WERI-Rb-1 (cell line): ENCODE results near the gene C1QL1.
A peak's percentile ranks its signal among the peaks of the same experiment; 100 is the strongest.

Experiments
- DNase-seq: peaks from one replicate; pipeline ENCODE4 v3.0.0-alpha.2; 2020
- H3K27ac ChIP-seq: fragments of 250-450 bp; sonication (Bioruptor Pico); 2 replicates; pipeline ENCODE4 v1.5.1; 2020; ENCODE audit warnings: mild to moderate bottlenecking, moderate library complexity
- H3K27me3 ChIP-seq: fragments of 250-450 bp; sonication (Bioruptor Pico); 2 replicates; pipeline ENCODE4 v1.5.1; 2021; ENCODE audit warnings: mild to moderate bottlenecking, low read depth, moderate library complexity; ENCODE audit not compliant: insufficient read depth, severe bottlenecking
- H3K36me3 ChIP-seq: fragments of 250-450 bp; sonication (Bioruptor Pico); 2 replicates; pipeline ENCODE4 v1.5.1; 2020; ENCODE audit warnings: mild to moderate bottlenecking, moderate library complexity
- H3K4me3 ChIP-seq: 2 replicates; pipeline ENCODE4 v1.5.1; 2011; ENCODE audit warnings: low read depth, mild to moderate bottlenecking, control low read depth, low read length
- H3K9me3 ChIP-seq: fragments of 250-450 bp; sonication (Bioruptor Pico); 2 replicates; pipeline ENCODE4 v1.5.1; 2021; ENCODE audit warnings: mild to moderate bottlenecking, moderate library complexity; ENCODE audit not compliant: severe bottlenecking
- TF ChIP-seq, protein P1 (sequence below): IDR thresholded peaks from 2 replicates; pipeline ENCODE4 v1.5.1; 2011; ENCODE audit warnings: low read depth, mild to moderate bottlenecking, control low read depth, inconsistent platforms, low read length

The C1QL1 gene

DNA sequence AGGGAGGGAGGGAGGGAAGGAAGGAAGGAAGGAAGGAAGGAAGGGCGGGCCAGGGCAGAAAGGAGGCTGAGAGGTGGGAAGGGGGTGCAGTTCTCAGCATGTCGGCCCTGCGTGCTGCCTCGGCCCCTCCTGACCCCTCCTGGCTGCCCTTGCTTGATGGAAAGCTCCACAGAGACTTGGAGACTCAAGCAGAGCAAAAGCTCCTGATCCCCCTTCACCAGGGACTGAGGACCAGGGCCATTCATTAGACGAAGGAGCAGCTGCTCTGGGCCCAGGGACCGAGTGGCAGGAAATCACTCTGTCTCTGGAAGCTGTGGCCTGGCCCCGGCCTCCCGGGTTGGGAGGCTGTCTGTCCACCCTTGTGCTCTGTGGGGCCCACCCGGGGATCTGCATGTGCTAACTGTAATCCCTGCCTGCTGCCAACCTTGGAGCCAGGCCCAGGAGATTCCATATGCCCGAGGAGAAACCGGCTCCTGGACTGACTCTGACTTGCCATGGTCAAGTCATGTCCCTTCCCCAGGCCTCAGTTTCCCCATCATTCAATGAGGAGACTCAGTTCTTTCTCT, 27.4 kb upstream of the C1QL1 start:
- Histone ChIP-seq H3K9me3 (peaks cover 6% of the 10 kb centered on the region), H3K4me3 (no peak overlapping the region), H3K36me3 (no peaks in the 10 kb centered on the region), H3K27ac (peak overlapping the region; percentile 22), H3K27me3 (no peaks in the 10 kb centered on the region)
- DNase-seq, result peak; percentile 62
- TF ChIP-seq, protein P1, sequence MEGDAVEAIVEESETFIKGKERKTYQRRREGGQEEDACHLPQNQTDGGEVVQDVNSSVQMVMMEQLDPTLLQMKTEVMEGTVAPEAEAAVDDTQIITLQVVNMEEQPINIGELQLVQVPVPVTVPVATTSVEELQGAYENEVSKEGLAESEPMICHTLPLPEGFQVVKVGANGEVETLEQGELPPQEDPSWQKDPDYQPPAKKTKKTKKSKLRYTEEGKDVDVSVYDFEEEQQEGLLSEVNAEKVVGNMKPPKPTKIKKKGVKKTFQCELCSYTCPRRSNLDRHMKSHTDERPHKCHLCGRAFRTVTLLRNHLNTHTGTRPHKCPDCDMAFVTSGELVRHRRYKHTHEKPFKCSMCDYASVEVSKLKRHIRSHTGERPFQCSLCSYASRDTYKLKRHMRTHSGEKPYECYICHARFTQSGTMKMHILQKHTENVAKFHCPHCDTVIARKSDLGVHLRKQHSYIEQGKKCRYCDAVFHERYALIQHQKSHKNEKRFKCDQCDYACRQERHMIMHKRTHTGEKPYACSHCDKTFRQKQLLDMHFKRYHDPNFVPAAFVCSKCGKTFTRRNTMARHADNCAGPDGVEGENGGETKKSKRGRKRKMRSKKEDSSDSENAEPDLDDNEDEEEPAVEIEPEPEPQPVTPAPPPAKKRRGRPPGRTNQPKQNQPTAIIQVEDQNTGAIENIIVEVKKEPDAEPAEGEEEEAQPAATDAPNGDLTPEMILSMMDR, result no peak

DNA sequence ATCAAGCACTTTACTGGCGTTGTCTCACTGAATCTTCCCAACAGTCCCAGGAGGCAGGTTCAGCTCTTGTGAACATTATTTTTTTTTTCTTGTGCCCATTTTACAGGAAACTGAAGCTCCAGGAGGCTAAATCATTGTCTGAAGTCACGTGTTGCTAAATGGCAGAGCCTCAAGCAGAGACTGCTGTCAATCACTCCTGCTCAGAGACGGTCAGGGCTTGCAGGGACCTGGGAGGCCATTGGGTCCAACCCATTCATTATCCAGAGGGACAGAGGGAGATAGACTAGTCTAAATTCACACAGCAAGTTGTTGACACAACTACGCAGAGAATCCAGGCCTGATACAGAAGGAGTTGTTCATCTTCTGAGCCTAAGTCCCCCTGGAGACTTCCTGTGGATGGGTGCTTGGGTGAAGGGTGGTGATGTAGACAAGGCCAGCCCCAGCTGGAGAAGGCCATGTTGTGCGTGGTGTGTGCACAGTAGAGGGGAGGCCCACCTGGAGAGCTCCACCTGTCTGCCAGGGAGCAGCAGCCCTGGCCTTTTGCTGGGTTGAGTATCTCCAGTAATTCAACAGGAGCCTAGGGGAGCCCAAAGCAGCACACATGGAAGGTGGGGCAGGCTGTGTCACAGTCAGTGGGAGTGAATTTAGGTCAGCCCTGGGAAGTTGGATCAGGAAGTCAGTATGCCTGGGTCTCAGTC, 24.3 kb upstream of the C1QL1 start:
- TF ChIP-seq, protein P1, result no peak
- Histone ChIP-seq H3K36me3 (no peaks in the 10 kb centered on the region), H3K4me3 (no peak overlapping the region), H3K27ac (no peak overlapping the region), H3K27me3 (no peaks in the 10 kb centered on the region), H3K9me3 (no peaks in the 10 kb centered on the region)
- DNase-seq, result no peak

- DNase-seq, result peak; percentile 47
- Histone ChIP-seq H3K9me3 (no peaks in the 10 kb centered on the region), H3K4me3 (no peak overlapping the region), H3K27ac (no peak overlapping the region), H3K27me3 (no peaks in the 10 kb centered on the region), H3K36me3 (no peaks in the 10 kb centered on the region)
- TF ChIP-seq, protein P1, result no peak
Measured at GRCh38 chr17:44990994-44991393, 22.9 kb upstream of the C1QL1 start.

GRCh38 chr17:44989552-44990138, 21.5 kb upstream of the C1QL1 start:
- Histone ChIP-seq H3K4me3 (no peak overlapping the region), H3K9me3 (peaks cover 3% of the 10 kb centered on the region), H3K27ac (no peak overlapping the region), H3K36me3 (no peaks in the 10 kb centered on the region), H3K27me3 (no peaks in the 10 kb centered on the region)
- TF ChIP-seq, protein P1, result 0 out of 2 replicates have a peak, but pooled peaks have one; percentile 13
- no peak for DNase-seq

- Histone ChIP-seq H3K4me3 (no peak overlapping the region), H3K9me3 (peaks cover 3% of the 10 kb centered on the region), H3K36me3 (no peaks in the 10 kb centered on the region), H3K27me3 (no peaks in the 10 kb centered on the region), H3K27ac (peak overlapping the region; percentile 18; the same call in 1 of the 2 replicates)
- DNase-seq, result no peak
- TF ChIP-seq, protein P1, result no peak
Measured at GRCh38 chr17:44988044-44988942, 20.2 kb upstream of the C1QL1 start.
